DND-41 (cell line): ENCODE results near the gene PKD1L1.

Source experiments
- ATAC-seq: fragments of 200-7000 bp; cut with Tn5 transposase; 3 replicates; pipeline ENCODE4 v1.9.1; 2021; ENCODE audit warnings: low read depth; ENCODE audit not compliant: insufficient read depth
- DNase-seq: peaks from one replicate; pipeline ENCODE4 v3.0.0-alpha.2; 2020
- H2AFZ ChIP-seq: 2 replicates; pipeline ENCODE4 v1.6.0; 2012; ENCODE audit warnings: low read depth, low read length
- H3K27ac ChIP-seq: 2 replicates; pipeline ENCODE4 v1.5.1; 2012; ENCODE audit warnings: low read length, inconsistent platforms
- H3K27me3 ChIP-seq: fragments of 200-600 bp; sonication (generic); 2 replicates; pipeline ENCODE4 v1.6.0; 2012; ENCODE audit warnings: low read length, mild to moderate bottlenecking, inconsistent platforms; ENCODE audit not compliant: insufficient read depth, poor library complexity
- H3K36me3 ChIP-seq: 2 replicates; pipeline ENCODE4 v1.5.1; 2012; ENCODE audit warnings: low read length, inconsistent platforms; ENCODE audit not compliant: insufficient read depth
- H3K4me1 ChIP-seq: 2 replicates; pipeline ENCODE4 v1.5.1; 2012; ENCODE audit warnings: mild to moderate bottlenecking, low read length; ENCODE audit not compliant: insufficient read depth
- H3K4me2 ChIP-seq: 2 replicates; pipeline ENCODE4 v1.6.0; 2012; ENCODE audit warnings: mild to moderate bottlenecking, moderate library complexity, low read length, inconsistent platforms; ENCODE audit not compliant: insufficient read depth
- H3K4me3 ChIP-seq, 2 experiments: fragments of 200-600 bp in 1 of 2; shearing (Covaris generic) in 1 of 2; 2 replicates each; pipeline ENCODE4 v1.5.1; 2012 to 2016; ENCODE audit warnings: inconsistent platforms in 2 of 2, low read length in 2 of 2, mild to moderate bottlenecking in 2 of 2, low read depth in 1 of 2, moderate library complexity in 1 of 2
- H3K79me2 ChIP-seq: 2 replicates; pipeline ENCODE4 v1.6.0; 2012; ENCODE audit warnings: low read length, inconsistent platforms; ENCODE audit not compliant: insufficient read depth
- H3K9ac ChIP-seq: 2 replicates; pipeline ENCODE4 v1.6.0; 2012; ENCODE audit warnings: low read depth, mild to moderate bottlenecking, inconsistent platforms, low read length, moderate library complexity
- H3K9me3 ChIP-seq: 2 replicates; pipeline ENCODE4 v1.5.1; 2012; ENCODE audit warnings: low read length, moderate library complexity, mild to moderate bottlenecking, inconsistent platforms; ENCODE audit not compliant: insufficient read depth, severe bottlenecking
- H4K20me1 ChIP-seq: 2 replicates; pipeline ENCODE4 v1.6.0; 2012; ENCODE audit warnings: low read length; ENCODE audit not compliant: insufficient read depth
- CTCF ChIP-seq: IDR thresholded peaks from 2 replicates; pipeline ENCODE4 v1.5.1; 2012; ENCODE audit warnings: borderline replicate concordance, low read length, moderate library complexity, mild to moderate bottlenecking; ENCODE audit not compliant: poor library complexity, severe bottlenecking; ENCODE audit errors: extremely low read depth
- EZH2 ChIP-seq: IDR thresholded peaks from 3 replicates; pipeline ENCODE4 v1.6.1; 2012; ENCODE audit warnings: borderline replicate concordance, low read depth, mild to moderate bottlenecking, moderate library complexity, low read length, inconsistent platforms; ENCODE audit not compliant: severe bottlenecking

PKD1L1 gene

GRCh38 chr7:47953822-47954221 lies 5.6 kb upstream of the PKD1L1 start:
- no peak overlapping the region for H3K27ac ChIP-seq
- H3K36me3 ChIP-seq, result no peaks in the 10 kb centered on the region
- no peak for TF ChIP-seq CTCF
- TF ChIP-seq EZH2, result no peak
- no peak for DNase-seq
- no peaks in the 10 kb centered on the region for H3K4me1 ChIP-seq
- no peak overlapping the region for H3K4me3 ChIP-seq
- no peaks in the 10 kb centered on the region for H3K79me2 ChIP-seq
- no peaks in the 10 kb centered on the region for H4K20me1 ChIP-seq
- ATAC-seq, result no peak
- no peak overlapping the region for H3K4me2 ChIP-seq
- H3K9ac ChIP-seq, result no peak overlapping the region
- no peak overlapping the region for H2AFZ ChIP-seq
- no peaks in the 10 kb centered on the region for H3K9me3 ChIP-seq
- H3K27me3 ChIP-seq, result no peaks in the 10 kb centered on the region

GRCh38 chr7:47952224-47952623 lies 4.0 kb upstream of the PKD1L1 start:
- H3K79me2 ChIP-seq, result no peaks in the 10 kb centered on the region
- H3K9ac ChIP-seq, result no peak overlapping the region
- no peak overlapping the region for H2AFZ ChIP-seq
- H3K4me2 ChIP-seq, result no peak overlapping the region
- no peak for ATAC-seq
- no peaks in the 10 kb centered on the region for H3K9me3 ChIP-seq
- no peaks in the 10 kb centered on the region for H3K4me1 ChIP-seq
- no peak overlapping the region for H3K4me3 ChIP-seq
- no peak for DNase-seq
- H3K36me3 ChIP-seq, result no peaks in the 10 kb centered on the region
- TF ChIP-seq CTCF (no peak), EZH2 (no peak)
- no peaks in the 10 kb centered on the region for H3K27me3 ChIP-seq
- no peaks in the 10 kb centered on the region for H4K20me1 ChIP-seq
- H3K27ac ChIP-seq, result no peak overlapping the region

- TF ChIP-seq CTCF (no peak), EZH2 (no peak)
- Histone ChIP-seq H3K9ac (no peak overlapping the region), H3K4me1 (no peaks in the 10 kb centered on the region), H3K4me2 (no peak overlapping the region), H3K27ac (no peak overlapping the region), H2AFZ (no peak overlapping the region), H3K79me2 (no peaks in the 10 kb centered on the region), H3K9me3 (no peaks in the 10 kb centered on the region), H3K36me3 (no peaks in the 10 kb centered on the region), H4K20me1 (no peaks in the 10 kb centered on the region), H3K27me3 (no peaks in the 10 kb centered on the region), H3K4me3 (no peak overlapping the region)
- no peak for DNase-seq
- no peak for ATAC-seq
Measured at GRCh38 chr7:47951374-47951773, 3.1 kb upstream of the PKD1L1 start.

DNA sequence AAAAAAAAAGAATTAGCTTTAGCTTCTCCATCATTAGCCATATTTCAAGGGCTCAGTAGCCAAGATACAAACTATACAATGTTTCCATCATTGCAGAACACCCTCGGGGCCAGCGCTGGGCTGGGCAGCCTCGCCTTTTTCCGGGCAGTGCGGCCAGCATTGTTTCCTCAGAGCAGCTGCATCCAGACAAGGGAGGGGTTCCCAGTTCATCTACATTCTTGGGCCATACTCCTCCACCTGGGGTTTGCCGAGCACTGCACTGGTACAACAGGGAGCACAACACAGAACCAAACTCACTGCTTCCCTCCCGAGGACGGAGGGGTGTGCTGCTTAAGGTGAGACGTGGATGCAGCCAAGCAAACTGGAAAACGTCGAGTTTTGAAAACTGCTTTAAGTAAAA lies 2.4 kb upstream of the PKD1L1 start:
- no peak overlapping the region for H2AFZ ChIP-seq
- no peak overlapping the region for H3K4me2 ChIP-seq
- ATAC-seq, result no peak
- H3K27me3 ChIP-seq, result no peaks in the 10 kb centered on the region
- no peaks in the 10 kb centered on the region for H4K20me1 ChIP-seq
- no peak overlapping the region for H3K4me3 ChIP-seq
- no peak for DNase-seq
- no peaks in the 10 kb centered on the region for H3K79me2 ChIP-seq
- H3K9ac ChIP-seq, result no peak overlapping the region
- TF ChIP-seq EZH2 (no peak), CTCF (no peak)
- H3K4me1 ChIP-seq, result no peaks in the 10 kb centered on the region
- no peaks in the 10 kb centered on the region for H3K9me3 ChIP-seq
- H3K36me3 ChIP-seq, result no peaks in the 10 kb centered on the region
- no peak overlapping the region for H3K27ac ChIP-seq
